Measurements from ENCODE around the gene DCLK1. TPM values are rescaled to one million over a fixed set of nuclear protein-coding genes. Genes with fewer than 3 reads are reported as not detected.

Gene DCLK1
- total RNA-seq, 4 donors from 2014 or later, result 11.7 to 51.4 (median 15.8) TPM

DNA sequence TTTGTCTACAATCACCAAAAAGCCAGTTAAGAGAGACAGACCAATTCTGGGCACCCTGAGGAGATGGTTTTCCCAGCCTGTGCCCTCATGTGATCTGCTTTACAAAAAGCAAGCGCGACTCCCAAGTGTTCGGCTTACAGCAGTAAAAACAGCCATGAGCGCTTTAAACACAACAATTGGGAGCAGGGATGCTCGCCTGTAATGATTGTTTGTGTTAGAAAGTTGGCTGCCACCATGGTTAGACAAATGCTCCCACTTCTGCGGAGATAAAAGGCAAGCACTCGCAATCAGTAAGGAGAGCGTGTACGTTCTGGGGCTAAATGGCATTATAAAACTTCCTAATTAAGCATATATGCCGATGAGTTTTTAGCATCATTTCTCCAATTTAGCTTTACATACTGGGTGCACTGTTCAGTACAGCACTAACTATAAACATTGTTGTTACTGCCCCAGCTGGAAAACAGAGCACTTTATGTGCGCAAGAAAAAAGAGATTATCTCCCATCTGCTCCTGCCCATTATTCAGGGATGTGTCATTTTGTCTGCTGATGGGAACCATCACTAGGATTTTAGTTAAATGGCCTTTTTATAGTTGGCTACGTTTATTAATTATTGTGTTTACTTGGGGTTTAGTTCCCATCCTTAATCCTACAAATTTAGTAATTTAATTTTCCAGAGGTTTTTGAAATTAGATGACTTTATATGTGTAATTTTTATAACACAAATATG lies 345.4 kb downstream of the DCLK1 start:
- Histone ChIP-seq H3K27ac (no peak overlapping the region), H3K27me3 (no peaks in the 10 kb centered on the region), H3K4me3 (no peak overlapping the region), H3K9me3 (no peaks in the 10 kb centered on the region), H3K4me1 (no peaks in the 10 kb centered on the region), H3K36me3 (no peaks in the 10 kb centered on the region)
- DNase-seq (ENCODE audit: low spot score in 2 of 2), result no peak
- TF ChIP-seq POLR2A (IDR thresholded peaks at IDR 0.05), result no peak
- 85% methylated on average over 12 of the region's 12 CpGs for WGBS

- 87% methylated on average over 10 of the region's 10 CpGs for WGBS
- Histone ChIP-seq H3K27ac (no peak overlapping the region), H3K36me3 (no peaks in the 10 kb centered on the region), H3K9me3 (no peaks in the 10 kb centered on the region), H3K27me3 (no peaks in the 10 kb centered on the region), H3K4me1 (no peaks in the 10 kb centered on the region), H3K4me3 (no peak overlapping the region)
- TF ChIP-seq CTCF (IDR thresholded peaks at IDR 0.05) (no peak), EP300 (IDR thresholded peaks at IDR 0.05) (no peak), POLR2A (IDR thresholded peaks at IDR 0.05) (no peak), POLR2AphosphoS5 (IDR thresholded peaks at IDR 0.05) (no peak)
- DNase-seq (ENCODE audit: low spot score in 2 of 2), result no peak
Observed at GRCh38 chr13:35784286-35784951, 346.8 kb downstream of the DCLK1 start.

DNA sequence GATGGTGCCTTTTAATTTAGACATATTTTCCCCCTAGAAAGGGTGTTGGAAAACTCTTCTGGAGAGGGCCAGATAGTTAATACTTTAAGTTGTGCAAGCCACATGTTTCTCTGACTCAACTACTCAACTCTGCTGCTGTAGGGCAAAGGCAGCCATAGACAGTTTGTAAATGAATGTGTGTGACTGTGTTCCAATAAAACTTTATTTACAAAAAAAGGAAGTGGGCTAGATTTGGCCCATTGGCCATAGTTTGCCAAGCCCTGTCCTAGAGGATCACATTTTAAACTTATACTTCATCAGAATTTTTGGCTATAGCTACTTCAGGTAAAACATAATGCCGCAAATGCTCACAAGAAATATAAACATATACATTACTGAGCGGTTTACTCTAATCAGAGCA lies 348.4 kb downstream of the DCLK1 start:
- 94% methylated on average over 2 of the region's 2 CpGs for WGBS
- H3K27ac ChIP-seq, result no peak overlapping the region
- DNase-seq (ENCODE audit: low spot score in 2 of 2), result no peak
- H3K9me3 ChIP-seq, result no peaks in the 10 kb centered on the region
- H3K36me3 ChIP-seq, result no peaks in the 10 kb centered on the region
- TF ChIP-seq POLR2A (IDR thresholded peaks at IDR 0.05) (no peak), CTCF (IDR thresholded peaks at IDR 0.05) (no peak), EP300 (IDR thresholded peaks at IDR 0.05) (no peak), POLR2AphosphoS5 (IDR thresholded peaks at IDR 0.05) (no peak)
- H3K4me1 ChIP-seq, result no peaks in the 10 kb centered on the region
- no peaks in the 10 kb centered on the region for H3K27me3 ChIP-seq
- H3K4me3 ChIP-seq, result no peak overlapping the region

DNA sequence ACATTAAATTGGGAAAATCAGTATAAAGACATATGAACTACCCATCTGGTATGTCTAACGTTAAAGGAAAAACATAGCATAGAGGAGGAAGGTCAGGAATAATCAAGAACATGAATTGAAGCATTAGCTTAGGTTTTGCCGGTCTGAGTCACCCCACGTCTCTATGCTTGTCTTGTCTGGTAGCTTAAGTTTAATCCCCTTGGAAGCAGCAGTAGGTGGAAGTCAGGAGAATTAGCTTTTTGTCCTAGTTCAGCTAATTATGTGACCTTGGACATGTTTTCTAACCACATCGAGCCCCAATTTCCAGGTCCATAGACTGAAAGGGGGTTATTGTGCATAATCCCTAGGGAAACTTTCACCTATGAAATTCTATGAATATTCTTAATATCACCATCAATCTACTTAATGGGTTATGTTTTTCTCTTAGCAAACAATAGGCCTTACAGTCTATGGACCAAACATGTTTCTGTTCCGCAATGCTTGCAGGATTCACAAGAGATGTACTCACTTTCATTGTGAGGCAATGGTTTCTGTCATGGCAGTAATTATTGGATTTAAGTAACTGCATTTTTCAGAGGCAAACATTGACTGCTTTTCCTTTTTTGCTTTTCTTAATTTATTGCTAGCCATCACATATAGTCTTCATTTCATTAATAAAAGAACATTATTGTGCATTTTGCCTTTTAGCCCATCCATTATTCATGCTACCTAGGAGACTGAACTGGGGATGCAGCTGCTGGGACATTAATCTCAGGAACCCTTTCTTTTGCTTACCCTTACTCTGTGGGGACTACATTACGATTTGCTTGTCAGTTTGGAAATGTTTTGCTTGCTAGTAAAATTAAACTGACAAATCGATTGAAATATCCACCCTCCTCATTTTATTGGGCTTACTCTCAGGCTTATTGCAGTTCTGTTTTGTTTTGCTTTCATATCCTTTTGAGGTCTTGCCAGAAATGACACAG lies 349.9 kb downstream of the DCLK1 start:
- TF ChIP-seq CTCF (IDR thresholded peaks at IDR 0.05) (no peak), POLR2A (IDR thresholded peaks at IDR 0.05) (no peak), POLR2AphosphoS5 (IDR thresholded peaks at IDR 0.05) (no peak), EP300 (IDR thresholded peaks at IDR 0.05) (no peak)
- no peaks in the 10 kb centered on the region for H3K27me3 ChIP-seq
- H3K4me3 ChIP-seq, result no peak overlapping the region
- H3K27ac ChIP-seq, result no peak overlapping the region
- WGBS, result 79% methylated on average over 7 of the region's 7 CpGs
- H3K9me3 ChIP-seq, result no peaks in the 10 kb centered on the region
- DNase-seq (ENCODE audit: low spot score in 2 of 2), result no peak
- no peaks in the 10 kb centered on the region for H3K36me3 ChIP-seq
- H3K4me1 ChIP-seq, result no peaks in the 10 kb centered on the region

- H3K36me3 ChIP-seq, result no peaks in the 10 kb centered on the region
- no peaks in the 10 kb centered on the region for H3K9me3 ChIP-seq
- TF ChIP-seq POLR2A (IDR thresholded peaks at IDR 0.05), result no peak
- no peak for TF ChIP-seq POLR2AphosphoS5 (IDR thresholded peaks at IDR 0.05)
- no peak for TF ChIP-seq EP300 (IDR thresholded peaks at IDR 0.05)
- no peak for TF ChIP-seq CTCF (IDR thresholded peaks at IDR 0.05)
- WGBS, result 79% methylated on average over 4 of the region's 4 CpGs
- H3K4me1 ChIP-seq, result no peaks in the 10 kb centered on the region
- no peak overlapping the region for H3K27ac ChIP-seq
- H3K4me3 ChIP-seq, result no peak overlapping the region
- no peaks in the 10 kb centered on the region for H3K27me3 ChIP-seq
- DNase-seq (ENCODE audit: low spot score in 2 of 2), result no peak
Observed at GRCh38 chr13:35780613-35781012, 350.6 kb downstream of the DCLK1 start.

All from suprapubic skin (tissue), 4 donors.